LHCN-M2 (cell line): ENCODE measurements around the gene CCDC148. TPM values are rescaled to one million over a fixed set of nuclear protein-coding genes. Genes with fewer than 3 reads are reported as not detected.
"Not testable (repeated sequence)": the region's sequence is repeated elsewhere in the genome, so short reads cannot be mapped to it uniquely, and the experiment has no call there.

Source experiments
- DNase-seq: peaks from one replicate; pipeline ENCODE4 v3.0.0-alpha.2; 2012; ENCODE audit warnings: low read depth
- total RNA-seq: library from RNA; depleted of rRNA; stranded (reverse); fragments of >200 nt; gene quantifications from 2 replicates; pipeline ENCODE4 v1.2.3, GENCODE V29; 2014

CCDC148 gene
- total RNA-seq, 1 experiment from 2014 or later: 0.29 TPM

- no peak for DNase-seq
Observed at GRCh38 chr2:158482594-158482993, 26.0 kb upstream of the CCDC148 start.

GRCh38 chr2:158481116-158481515 lies 24.6 kb upstream of the CCDC148 start:
- no peak for DNase-seq

GRCh38 chr2:158478816-158479215 lies 22.3 kb upstream of the CCDC148 start:
- DNase-seq: no peak

DNA sequence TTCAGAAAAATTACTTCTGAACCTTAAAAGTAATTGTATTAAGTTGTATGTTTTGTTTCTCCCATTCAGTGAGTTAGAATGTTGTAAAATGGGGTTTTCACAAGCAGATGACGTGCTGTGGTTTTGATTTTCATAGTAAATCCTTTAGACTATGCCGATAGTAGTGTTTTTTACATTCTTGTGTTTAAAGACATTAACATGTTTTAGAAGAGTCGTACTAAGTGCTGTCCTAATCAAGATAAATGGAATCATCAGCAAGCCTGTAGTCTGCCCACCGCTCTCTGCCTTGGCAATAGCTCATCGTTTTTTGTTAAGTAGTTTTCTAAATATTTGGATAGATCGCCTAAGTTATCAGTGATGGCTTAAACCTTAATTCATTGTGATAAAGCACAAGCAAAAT lies 21.7 kb upstream of the CCDC148 start:
- DNase-seq: no peak

- DNase-seq: no peak
Observed at GRCh38 chr2:158477202-158477601, 20.6 kb upstream of the CCDC148 start.

DNA sequence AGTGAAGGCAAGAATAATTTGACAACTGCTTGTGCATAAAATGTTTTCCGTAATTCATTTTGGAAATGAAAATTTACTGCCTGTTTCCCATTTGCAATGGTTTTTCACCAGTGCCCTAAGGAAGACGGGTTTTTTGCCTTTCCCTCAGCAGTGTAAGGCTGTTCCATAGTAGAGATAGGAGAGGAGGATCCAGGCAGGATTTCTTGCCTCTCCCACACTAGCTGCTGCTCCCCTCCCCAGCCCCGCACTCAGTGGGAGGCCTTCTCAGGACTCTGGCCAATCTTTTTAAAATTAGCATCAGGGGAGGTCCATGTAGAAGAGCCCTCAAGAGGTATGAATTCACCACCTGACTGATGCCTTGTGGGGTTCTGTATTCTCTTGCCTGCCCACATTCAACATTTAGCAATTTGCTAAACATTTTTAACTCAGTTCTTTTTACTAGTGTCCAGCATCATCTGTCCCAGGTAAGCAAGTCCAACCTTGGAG lies 18.0 kb upstream of the CCDC148 start:
- DNase-seq: not testable (repeated sequence)

GRCh38 chr2:158473719-158474392 lies 17.3 kb upstream of the CCDC148 start:
- no peak for DNase-seq

DNA sequence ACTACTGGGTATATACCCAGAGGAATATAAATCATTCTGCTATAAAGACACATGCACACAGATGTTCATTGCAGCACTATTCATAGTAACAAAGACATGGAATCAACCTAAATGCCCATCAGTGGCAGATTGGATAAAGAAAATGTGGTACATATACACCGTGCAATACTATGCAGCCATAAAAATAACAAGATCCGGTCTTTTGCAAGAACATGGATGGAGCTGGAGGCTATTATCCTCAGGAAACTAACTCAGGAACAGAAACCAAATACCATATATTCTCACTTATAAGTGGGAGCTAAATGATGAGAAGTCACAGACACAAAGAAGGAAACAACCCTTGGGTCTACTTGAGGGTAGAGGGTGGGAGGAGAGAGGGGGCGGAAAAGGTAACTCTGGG lies 16.7 kb upstream of the CCDC148 start:
- not testable (repeated sequence) for DNase-seq

- DNase-seq: not testable (repeated sequence)
Observed at GRCh38 chr2:158472829-158473228, 16.3 kb upstream of the CCDC148 start.

DNA sequence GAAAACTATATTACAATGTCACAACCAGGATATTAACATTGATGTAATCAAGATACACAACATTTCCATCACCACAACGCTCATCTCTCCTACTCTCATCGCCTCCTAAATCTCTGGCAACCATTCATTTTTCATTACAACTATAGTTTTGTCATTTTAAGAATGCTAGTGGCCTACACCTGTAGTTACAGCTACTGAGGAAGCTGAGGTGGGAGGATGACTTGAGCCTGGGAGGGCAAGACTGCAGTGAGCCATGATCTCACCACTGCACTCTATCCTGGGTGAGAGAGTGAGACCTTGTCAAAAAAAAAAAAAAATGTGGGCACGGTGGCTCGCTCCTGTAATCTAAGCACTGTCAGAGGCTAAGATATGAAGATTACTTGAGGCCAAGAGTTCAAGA lies 10.7 kb upstream of the CCDC148 start:
- DNase-seq: no peak

GRCh38 chr2:158464426-158465281 lies 8.1 kb upstream of the CCDC148 start:
- DNase-seq: peak; percentile 11

DNA sequence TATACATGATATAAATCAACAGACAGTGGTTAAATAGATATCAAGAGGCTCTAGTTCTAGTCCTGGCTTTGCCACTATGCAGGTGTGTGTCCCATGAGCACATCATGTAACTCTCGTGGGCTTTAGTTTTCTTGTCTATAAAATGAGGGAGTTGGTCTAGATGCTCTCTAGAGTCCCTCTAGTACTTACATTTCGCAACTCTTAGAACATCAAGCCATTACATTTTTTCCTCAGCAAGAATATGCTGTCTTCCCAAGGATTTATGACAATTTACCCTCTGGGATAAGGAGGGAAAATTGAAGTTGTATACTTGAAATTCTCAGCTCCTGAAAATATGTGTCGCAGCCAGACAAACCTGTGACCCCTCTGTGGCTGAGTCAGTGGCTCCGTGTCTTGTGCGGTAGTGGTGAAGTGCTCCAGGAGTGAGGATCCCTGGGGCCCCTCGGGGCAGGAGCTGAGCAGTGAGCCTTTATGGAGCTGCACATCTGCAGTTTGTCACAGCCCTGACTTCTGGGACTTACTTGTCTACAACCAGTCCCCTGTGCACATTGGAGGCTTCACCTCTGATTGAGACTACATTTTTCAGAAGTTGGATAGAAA lies 7.0 kb upstream of the CCDC148 start:
- DNase-seq: no peak

DNA sequence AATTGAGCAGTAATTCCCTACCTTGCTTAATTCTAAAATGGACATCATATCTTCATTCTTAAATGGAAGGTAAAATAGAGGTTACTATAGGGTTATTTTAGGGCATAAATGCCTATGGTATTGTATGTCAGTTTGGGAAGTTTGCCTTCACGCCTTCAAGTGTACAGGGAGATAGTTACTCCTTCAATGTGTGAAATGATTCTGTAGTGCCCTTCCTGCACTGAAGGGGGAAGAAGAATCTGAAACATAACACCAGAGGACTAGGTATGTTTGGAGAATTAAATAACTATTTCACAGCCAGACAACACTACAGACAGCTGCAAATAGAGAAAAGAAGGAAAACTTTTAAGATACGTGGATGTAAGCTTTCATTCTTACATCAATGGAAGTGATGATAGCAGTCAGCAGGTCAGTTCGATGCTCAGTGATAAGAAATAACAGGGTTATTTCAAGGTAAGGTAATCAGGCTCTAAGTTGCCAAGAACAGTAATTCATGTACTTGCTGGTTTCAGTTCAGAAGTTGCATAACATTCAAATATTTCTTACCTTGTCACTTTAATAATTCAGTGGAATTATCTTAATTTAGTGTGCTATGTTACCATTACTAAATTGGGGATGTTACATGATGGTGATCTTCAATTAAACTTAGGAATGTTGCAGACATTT lies 4.2 kb upstream of the CCDC148 start:
- peak; percentile 11 for DNase-seq

DNA sequence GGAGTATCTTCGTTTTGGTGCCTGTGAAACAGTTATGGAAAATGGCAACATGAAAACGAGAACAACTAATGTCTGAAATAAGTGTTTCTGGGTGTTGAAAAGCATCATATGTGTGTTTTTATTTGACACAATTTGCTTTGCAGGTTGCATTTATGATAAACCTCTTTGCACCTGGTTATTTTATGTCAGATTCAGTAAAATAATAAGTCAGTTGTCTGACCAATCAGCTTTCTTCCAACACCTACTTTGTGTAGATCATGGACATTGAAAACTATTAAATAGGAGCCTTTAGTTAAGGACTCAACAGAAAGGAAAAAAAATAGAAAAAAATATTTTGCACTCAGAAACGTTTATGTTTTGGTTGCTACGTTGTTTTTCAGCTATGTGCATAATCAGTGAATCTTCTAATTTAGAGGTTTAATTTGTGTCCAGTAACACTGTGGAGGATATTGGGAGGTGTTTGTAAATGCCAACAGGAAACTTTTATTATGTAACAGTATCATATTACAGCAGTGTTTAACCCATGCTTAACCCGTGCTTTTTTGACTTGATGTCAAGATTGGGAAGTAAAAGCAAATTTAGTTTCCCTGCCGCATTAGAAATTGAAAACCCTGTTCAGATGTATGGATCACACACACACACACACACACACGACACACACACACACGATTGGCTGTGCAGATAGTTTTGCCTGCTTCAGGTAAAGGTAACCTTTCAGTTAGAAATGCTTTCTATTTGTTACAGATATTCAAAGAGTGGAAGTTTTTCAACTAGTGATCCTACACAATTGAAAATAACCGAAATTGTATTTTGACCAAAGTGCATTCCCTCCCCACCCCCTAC lies 2.8 kb upstream of the CCDC148 start:
- no peak for DNase-seq

DNA sequence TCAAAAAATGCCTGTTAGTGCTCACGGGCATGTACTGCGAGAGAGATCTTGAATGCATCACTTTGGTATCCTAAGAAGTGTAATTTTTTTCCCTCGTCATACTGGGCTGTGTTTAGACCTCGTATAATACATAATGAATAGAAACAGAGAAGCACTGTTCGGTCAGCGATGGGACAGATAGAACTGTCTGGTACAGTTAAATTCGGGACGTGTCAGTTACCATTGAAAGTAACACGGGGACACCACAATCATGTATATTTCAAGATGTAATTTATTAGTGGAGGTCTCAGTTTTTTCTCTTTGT lies 2.0 kb upstream of the CCDC148 start:
- DNase-seq: peak; percentile 10

- peak; percentile 65 for DNase-seq
Observed at GRCh38 chr2:158457826-158458616, 1.5 kb upstream of the CCDC148 start.

- peak; percentile 66 for DNase-seq
Observed at GRCh38 chr2:158457092-158457825, 706 bp upstream of the CCDC148 start.

GRCh38 chr2:158443606-158444005 lies 12.9 kb downstream of the CCDC148 start:
- DNase-seq: no peak

GRCh38 chr2:158439062-158439461 lies 17.5 kb downstream of the CCDC148 start:
- not testable (repeated sequence) for DNase-seq
